Astrocyte (in vitro differentiated cells and primary cell): ENCODE results near the gene ZNF566. TPM values are rescaled to one million over a fixed set of nuclear protein-coding genes. Genes with fewer than 3 reads are reported as not detected.

Experiments
- DNase-seq: peaks from one replicate; pipeline ENCODE4 v3.0.0-alpha.2; 2010; ENCODE audit warnings: low read depth
- FAIRE-seq: peaks from 2 replicates; lab custom pipeline; 2011; peaks lifted over from hg19 to GRCh38; lab: Jason Lieb, UNC
- H2AFZ ChIP-seq: 2 replicates; pipeline ENCODE4 v1.6.0; 2012; ENCODE audit warnings: low read depth, low read length, inconsistent platforms
- H3K27ac ChIP-seq: 2 replicates; pipeline ENCODE4 v1.5.1; 2011; ENCODE audit warnings: low read depth, low read length, inconsistent platforms
- H3K27me3 ChIP-seq: 2 replicates; pipeline ENCODE4 v1.6.0; 2011; ENCODE audit warnings: low read length, inconsistent platforms; ENCODE audit not compliant: insufficient read depth
- H3K36me3 ChIP-seq: 2 replicates; pipeline ENCODE4 v1.5.1; 2011; ENCODE audit warnings: low read length, inconsistent platforms; ENCODE audit not compliant: insufficient read depth
- H3K4me1 ChIP-seq: 2 replicates; pipeline ENCODE4 v1.5.1; 2011; ENCODE audit warnings: low read length, inconsistent platforms; ENCODE audit not compliant: insufficient read depth
- H3K4me2 ChIP-seq: 2 replicates; pipeline ENCODE4 v1.6.0; 2012; ENCODE audit warnings: low read length, inconsistent platforms
- H3K4me3 ChIP-seq: 2 replicates; pipeline ENCODE4 v1.5.1; 2011; ENCODE audit warnings: low read depth, mild to moderate bottlenecking, low read length, inconsistent platforms; ENCODE audit not compliant: insufficient read depth
- H3K79me2 ChIP-seq: 2 replicates; pipeline ENCODE4 v1.6.0; 2012; ENCODE audit warnings: mild to moderate bottlenecking, low read length, inconsistent platforms; ENCODE audit not compliant: insufficient read depth
- H3K9ac ChIP-seq: 2 replicates; pipeline ENCODE4 v1.6.0; 2012; ENCODE audit warnings: mild to moderate bottlenecking, low read length, inconsistent platforms
- H3K9me3 ChIP-seq: 2 replicates; pipeline ENCODE4 v1.5.1; 2012; ENCODE audit warnings: low read depth, mild to moderate bottlenecking, low read length, inconsistent platforms; ENCODE audit not compliant: insufficient read depth
- H4K20me1 ChIP-seq: 2 replicates; pipeline ENCODE4 v1.6.0; 2012; ENCODE audit warnings: low read length, inconsistent platforms; ENCODE audit not compliant: insufficient read depth
- H3K27ac Mint-ChIP-seq: one replicate; pipeline ENCODE4 v1.8.0; 2021; ENCODE audit warnings: mild to moderate bottlenecking, mixed read lengths; ENCODE audit not compliant: unreplicated experiment
- H3K27me3 Mint-ChIP-seq: one replicate; pipeline ENCODE4 v1.8.0; 2021; ENCODE audit warnings: low read depth, mixed read lengths; ENCODE audit not compliant: unreplicated experiment
- H3K36me3 Mint-ChIP-seq: one replicate; pipeline ENCODE4 v1.8.0; 2021; ENCODE audit warnings: low read depth, mixed read lengths; ENCODE audit not compliant: unreplicated experiment
- H3K4me1 Mint-ChIP-seq: one replicate; pipeline ENCODE4 v1.8.0; 2021; ENCODE audit warnings: low read depth, mixed read lengths; ENCODE audit not compliant: unreplicated experiment
- H3K4me3 Mint-ChIP-seq: one replicate; pipeline ENCODE4 v1.8.0; 2021; ENCODE audit warnings: mild to moderate bottlenecking, moderate library complexity, mixed read lengths; ENCODE audit not compliant: unreplicated experiment
- H3K9me3 Mint-ChIP-seq: one replicate; pipeline ENCODE4 v1.8.0; 2021; ENCODE audit warnings: mild to moderate bottlenecking, mixed read lengths; ENCODE audit not compliant: unreplicated experiment
- CTCF ChIP-seq: IDR thresholded peaks from 2 replicates; pipeline ENCODE4 v1.5.1; 2011; ENCODE audit warnings: low read depth, mild to moderate bottlenecking, inconsistent platforms, low read length, moderate library complexity; ENCODE audit not compliant: insufficient read depth
- EZH2 ChIP-seq: IDR thresholded peaks from 2 replicates; pipeline ENCODE4 v1.6.1; 2012; ENCODE audit warnings: mild to moderate bottlenecking, low read length, inconsistent platforms; ENCODE audit not compliant: insufficient read depth
- total RNA-seq: library from RNA; stranded (reverse); gene quantifications from 2 replicates; pipeline ENCODE4 v1.2.1, GENCODE V29; 2021

The ZNF566 gene
- total RNA-seq, 1 donor from 2014 or later: 16.0 TPM

GRCh38 chr19:36482876-36483275 is 6.5 kb downstream of the ZNF566 start:
- Histone ChIP-seq H3K27me3 (no peaks in the 10 kb centered on the region), H3K9ac (no peak overlapping the region), H2AFZ (no peak overlapping the region), H4K20me1 (no peaks in the 10 kb centered on the region), H3K27ac (no peak overlapping the region), H3K36me3 (no peaks in the 10 kb centered on the region), H3K4me3 (no peak overlapping the region), H3K79me2 (peaks cover 34% of the 10 kb centered on the region), H3K4me2 (no peak overlapping the region), H3K9me3 (no peaks in the 10 kb centered on the region), H3K4me1 (no peaks in the 10 kb centered on the region)
- peaks cover 32% of the 10 kb centered on the region for H3K36me3 Mint-ChIP-seq
- H3K9me3 Mint-ChIP-seq: peaks cover 4% of the 10 kb centered on the region
- no peak overlapping the region for H3K4me3 Mint-ChIP-seq
- FAIRE-seq (no peak), DNase-seq (no peak)
- TF ChIP-seq EZH2 (no peak), CTCF (no peak)
- peaks cover 3% of the 10 kb centered on the region for H3K4me1 Mint-ChIP-seq
- H3K27ac Mint-ChIP-seq: no peak overlapping the region
- H3K27me3 Mint-ChIP-seq: no peaks in the 10 kb centered on the region

- Mint-ChIP-seq H3K4me3 (no peak overlapping the region), H3K9me3 (peaks cover 12% of the 10 kb centered on the region), H3K4me1 (no peaks in the 10 kb centered on the region), H3K27me3 (no peaks in the 10 kb centered on the region), H3K27ac (no peak overlapping the region), H3K36me3 (peaks cover 41% of the 10 kb centered on the region)
- Histone ChIP-seq H4K20me1 (no peaks in the 10 kb centered on the region), H3K27me3 (no peaks in the 10 kb centered on the region), H3K79me2 (no peaks in the 10 kb centered on the region), H3K27ac (no peak overlapping the region), H3K9ac (no peak overlapping the region), H3K9me3 (no peaks in the 10 kb centered on the region), H3K4me3 (no peak overlapping the region), H3K36me3 (peaks cover 3% of the 10 kb centered on the region), H2AFZ (no peak overlapping the region), H3K4me1 (peaks cover 3% of the 10 kb centered on the region), H3K4me2 (no peak overlapping the region)
- DNase-seq (peak; percentile 62), FAIRE-seq (no peak)
- TF ChIP-seq EZH2: no peak
These were observed 29.3 kb downstream of the ZNF566 start for GRCh38 chr19:36460046-36460445.

- H3K79me2 ChIP-seq: no peaks in the 10 kb centered on the region
- TF ChIP-seq CTCF (no peak), EZH2 (no peak)
- H3K27ac Mint-ChIP-seq: no peak overlapping the region
- no peaks in the 10 kb centered on the region for H4K20me1 ChIP-seq
- H3K4me3 ChIP-seq: no peak overlapping the region
- FAIRE-seq (no peak), DNase-seq (no peak)
- H3K27ac ChIP-seq: no peak overlapping the region
- H3K4me3 Mint-ChIP-seq: no peak overlapping the region
- H3K9ac ChIP-seq: no peak overlapping the region
- H3K9me3 ChIP-seq: no peaks in the 10 kb centered on the region
- no peaks in the 10 kb centered on the region for H3K4me1 Mint-ChIP-seq
- H3K4me1 ChIP-seq: peaks cover 3% of the 10 kb centered on the region
- no peak overlapping the region for H3K4me2 ChIP-seq
- H2AFZ ChIP-seq: no peak overlapping the region
- H3K36me3 ChIP-seq: peaks cover 3% of the 10 kb centered on the region
- peaks cover 28% of the 10 kb centered on the region for H3K9me3 Mint-ChIP-seq
- no peaks in the 10 kb centered on the region for H3K27me3 Mint-ChIP-seq
- no peaks in the 10 kb centered on the region for H3K27me3 ChIP-seq
- H3K36me3 Mint-ChIP-seq: peaks cover 57% of the 10 kb centered on the region
These were observed 32.5 kb downstream of the ZNF566 start for GRCh38 chr19:36456831-36457230.
